ENCODE measurements around the gene FANCM.

GRCh38 chr14:45128963-45129629 lies 6.6 kb upstream of the FANCM start:
- TF ChIP-seq CTCF (IDR thresholded peaks at IDR 0.05; ENCODE audit: low read depth, low read length, poor library complexity, severe bottlenecking), result no peak
- TF ChIP-seq EZH2phosphoT487 (IDR thresholded peaks at IDR 0.05; ENCODE audit: borderline replicate concordance, low read length), result no peak

Measured in DOHH2 (cell line).